Breast epithelium (tissue), 3 donors: ENCODE data around the gene SPANXN5.

ENCODE experiments used
- POLR2A ChIP-seq: fragments of 450-650 bp; IDR thresholded peaks from one replicate; pipeline ENCODE4 v1.6.1; 2016; ENCODE audit warnings: antibody characterized with exemption, mild to moderate bottlenecking, moderate library complexity
- POLR2AphosphoS5 ChIP-seq, 3 donors: sonication (generic); formaldehyde crosslinking; IDR thresholded peaks; one replicate each; pipeline ENCODE4 v1.6.1; 2017; ENCODE audit warnings: antibody characterized with exemption in 3 of 3
- TF ChIP-seq, protein P1 (sequence below), 3 donors: fragments of 450-650 bp; IDR thresholded peaks; one replicate each; pipeline ENCODE4 v1.5.1; 2016 to 2017; ENCODE audit warnings: antibody characterized with exemption in 3 of 3, mild to moderate bottlenecking in 3 of 3, moderate library complexity in 3 of 3

DNA sequence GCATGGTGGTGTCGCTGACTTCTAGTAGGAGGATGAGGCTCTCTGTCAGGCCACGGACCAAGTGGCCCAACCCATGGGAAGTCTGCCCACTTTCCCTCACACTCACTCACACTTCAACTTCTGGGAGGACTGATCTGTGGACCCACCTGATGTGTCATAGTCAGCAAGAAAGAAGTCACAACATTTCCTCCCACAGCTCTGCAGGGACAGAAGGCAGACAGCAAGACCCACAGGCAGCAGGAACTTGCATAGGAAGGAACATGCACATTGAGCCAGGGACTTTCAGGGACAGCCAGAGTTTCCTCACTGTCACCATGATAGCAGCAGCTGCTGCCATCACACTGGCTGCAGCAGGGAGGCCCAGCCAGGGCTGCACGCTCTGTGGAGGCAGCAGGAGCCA lies 33.3 kb upstream of the SPANXN5 start:
- TF ChIP-seq POLR2AphosphoS5 (IDR thresholded peaks at IDR 0.05) (no peak), POLR2A (no peak)
- TF ChIP-seq, protein P1, sequence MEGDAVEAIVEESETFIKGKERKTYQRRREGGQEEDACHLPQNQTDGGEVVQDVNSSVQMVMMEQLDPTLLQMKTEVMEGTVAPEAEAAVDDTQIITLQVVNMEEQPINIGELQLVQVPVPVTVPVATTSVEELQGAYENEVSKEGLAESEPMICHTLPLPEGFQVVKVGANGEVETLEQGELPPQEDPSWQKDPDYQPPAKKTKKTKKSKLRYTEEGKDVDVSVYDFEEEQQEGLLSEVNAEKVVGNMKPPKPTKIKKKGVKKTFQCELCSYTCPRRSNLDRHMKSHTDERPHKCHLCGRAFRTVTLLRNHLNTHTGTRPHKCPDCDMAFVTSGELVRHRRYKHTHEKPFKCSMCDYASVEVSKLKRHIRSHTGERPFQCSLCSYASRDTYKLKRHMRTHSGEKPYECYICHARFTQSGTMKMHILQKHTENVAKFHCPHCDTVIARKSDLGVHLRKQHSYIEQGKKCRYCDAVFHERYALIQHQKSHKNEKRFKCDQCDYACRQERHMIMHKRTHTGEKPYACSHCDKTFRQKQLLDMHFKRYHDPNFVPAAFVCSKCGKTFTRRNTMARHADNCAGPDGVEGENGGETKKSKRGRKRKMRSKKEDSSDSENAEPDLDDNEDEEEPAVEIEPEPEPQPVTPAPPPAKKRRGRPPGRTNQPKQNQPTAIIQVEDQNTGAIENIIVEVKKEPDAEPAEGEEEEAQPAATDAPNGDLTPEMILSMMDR (IDR thresholded peaks at IDR 0.05), result no peak
